Ovary (tissue), 3 donors: Measurements from ENCODE around the gene ZNF385C.

ENCODE experiments used
- EP300 ChIP-seq: sonication (generic); formaldehyde crosslinking; IDR thresholded peaks from one replicate; pipeline ENCODE4 v1.6.1; 2017; ENCODE audit warnings: antibody characterized with exemption
- POLR2A ChIP-seq: fragments of 450-650 bp; IDR thresholded peaks from one replicate; pipeline ENCODE4 v1.6.1; 2017; ENCODE audit warnings: antibody characterized with exemption, mild to moderate bottlenecking, moderate library complexity
- TF ChIP-seq, protein P1 (sequence below), 3 donors: fragments of 450-650 bp in 2 of 3; fragments of 200-600 bp in 1 of 3; IDR thresholded peaks; one replicate each; pipeline versions ENCODE4 v1.5.1 to v1.8.0; 2016 to 2022; ENCODE audit warnings: antibody characterized with exemption in 3 of 3, mild to moderate bottlenecking in 1 of 3
- donor health status: DM: no; HTN: no; CAD: no.

DNA sequence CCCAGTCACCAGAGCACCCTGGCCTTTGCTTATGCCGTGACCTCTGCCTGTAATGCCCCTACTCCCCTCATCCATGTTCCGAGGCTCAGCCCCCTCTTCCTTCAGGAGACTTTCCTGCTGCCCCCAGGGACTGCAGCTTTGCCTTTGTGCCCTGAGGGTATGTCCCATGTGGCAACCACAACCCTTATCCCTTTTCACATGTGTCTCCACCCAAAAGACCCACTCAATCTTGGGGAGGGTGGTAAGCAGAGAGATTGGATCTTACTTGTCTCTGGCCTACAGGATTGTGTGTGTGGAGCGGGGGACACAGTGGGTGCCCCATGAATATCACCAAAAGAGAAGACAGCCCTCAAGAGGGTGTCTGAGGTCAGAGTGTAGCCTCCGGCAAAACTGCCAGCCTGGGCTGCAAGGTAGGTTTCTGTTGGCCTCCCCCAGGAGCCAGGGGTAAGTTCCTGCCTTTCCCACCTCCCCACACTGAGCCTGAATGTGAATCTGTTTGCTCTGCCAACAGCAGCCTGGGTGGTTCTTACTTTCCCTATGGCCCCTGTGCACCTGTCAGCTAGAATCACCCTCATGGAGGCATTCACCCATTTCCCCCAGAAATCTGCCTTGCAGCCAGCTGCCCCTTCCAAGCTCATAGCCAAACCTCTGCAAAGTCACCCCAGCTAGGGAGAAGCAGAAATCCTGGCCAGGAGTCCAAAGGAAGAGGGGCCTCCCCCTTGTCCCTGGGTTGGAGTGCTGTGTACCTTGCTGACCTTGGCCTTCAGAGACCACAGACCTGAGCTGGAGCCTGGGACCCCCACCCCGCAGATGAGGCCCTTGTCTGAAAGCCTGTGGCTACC lies 36.4 kb downstream of the ZNF385C start:
- TF ChIP-seq EP300 (no peak), POLR2A (no peak)
- TF ChIP-seq, protein P1, sequence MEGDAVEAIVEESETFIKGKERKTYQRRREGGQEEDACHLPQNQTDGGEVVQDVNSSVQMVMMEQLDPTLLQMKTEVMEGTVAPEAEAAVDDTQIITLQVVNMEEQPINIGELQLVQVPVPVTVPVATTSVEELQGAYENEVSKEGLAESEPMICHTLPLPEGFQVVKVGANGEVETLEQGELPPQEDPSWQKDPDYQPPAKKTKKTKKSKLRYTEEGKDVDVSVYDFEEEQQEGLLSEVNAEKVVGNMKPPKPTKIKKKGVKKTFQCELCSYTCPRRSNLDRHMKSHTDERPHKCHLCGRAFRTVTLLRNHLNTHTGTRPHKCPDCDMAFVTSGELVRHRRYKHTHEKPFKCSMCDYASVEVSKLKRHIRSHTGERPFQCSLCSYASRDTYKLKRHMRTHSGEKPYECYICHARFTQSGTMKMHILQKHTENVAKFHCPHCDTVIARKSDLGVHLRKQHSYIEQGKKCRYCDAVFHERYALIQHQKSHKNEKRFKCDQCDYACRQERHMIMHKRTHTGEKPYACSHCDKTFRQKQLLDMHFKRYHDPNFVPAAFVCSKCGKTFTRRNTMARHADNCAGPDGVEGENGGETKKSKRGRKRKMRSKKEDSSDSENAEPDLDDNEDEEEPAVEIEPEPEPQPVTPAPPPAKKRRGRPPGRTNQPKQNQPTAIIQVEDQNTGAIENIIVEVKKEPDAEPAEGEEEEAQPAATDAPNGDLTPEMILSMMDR (IDR thresholded peaks at IDR 0.05), result no peak
